Fibroblast of lung (primary cell): ENCODE results near the gene SIGLEC11. TPM values are rescaled to one million over a fixed set of nuclear protein-coding genes. Genes with fewer than 3 reads are reported as not detected.
"Not testable (repeated sequence)": the region's sequence is repeated elsewhere in the genome, so short reads cannot be mapped to it uniquely, and the experiment has no call there.

Experiments used
- DNase-seq, 2 donors: peaks; one replicate each; pipeline versions ENCODE4 v3.0.0 to v3.0.0-alpha.2; 2010; ENCODE audit warnings: low read depth in 2 of 2
- H2AFZ ChIP-seq: 2 replicates; pipeline ENCODE4 v1.5.1; 2012; ENCODE audit warnings: low read length, control low read depth, inconsistent platforms
- H3K27ac ChIP-seq: 2 replicates; pipeline ENCODE4 v1.5.1; 2011; ENCODE audit warnings: low read length, control low read depth; ENCODE audit not compliant: insufficient read depth
- H3K27me3 ChIP-seq: 2 replicates; pipeline ENCODE4 v1.5.1; 2011; ENCODE audit warnings: mild to moderate bottlenecking, low read length; ENCODE audit not compliant: control insufficient read depth, insufficient read depth
- H3K36me3 ChIP-seq: 2 replicates; pipeline ENCODE4 v1.5.1; 2011; ENCODE audit warnings: low read length; ENCODE audit not compliant: control insufficient read depth, insufficient read depth
- H3K4me1 ChIP-seq: 2 replicates; pipeline ENCODE4 v1.5.1; 2011; ENCODE audit warnings: low read length; ENCODE audit not compliant: control insufficient read depth, insufficient read depth; ENCODE audit errors: extremely low read depth
- H3K4me2 ChIP-seq: 2 replicates; pipeline ENCODE4 v1.5.1; 2011; ENCODE audit warnings: low read length, control low read depth; ENCODE audit not compliant: insufficient read depth; ENCODE audit errors: extremely low read depth
- H3K4me3 ChIP-seq, 4 experiments: fragments of 200-600 bp in 1 of 4; sonication (generic) in 1 of 4; replicated peaks in 1 of 4; 2 replicates each; pipeline ENCODE4 v1.5.1; 2011 to 2016; ENCODE audit warnings: low read length in 4 of 4, low read depth in 3 of 4, mild to moderate bottlenecking in 3 of 4, control low read depth in 2 of 4, inconsistent platforms in 1 of 4, mixed read lengths in 1 of 4; ENCODE audit not compliant: insufficient read depth in 1 of 4; ENCODE audit errors: control extremely low read depth in 1 of 4
- H3K79me2 ChIP-seq: 2 replicates; pipeline ENCODE4 v1.5.1; 2012; ENCODE audit warnings: mild to moderate bottlenecking, low read length, inconsistent platforms; ENCODE audit not compliant: control insufficient read depth, insufficient read depth
- H3K9ac ChIP-seq: 2 replicates; pipeline ENCODE4 v1.5.1; 2011; ENCODE audit warnings: mild to moderate bottlenecking, low read length, control low read depth; ENCODE audit not compliant: insufficient read depth
- H3K9me3 ChIP-seq: 2 replicates; pipeline ENCODE4 v1.5.1; 2012; ENCODE audit warnings: low read depth, low read length; ENCODE audit not compliant: control insufficient read depth, insufficient read depth
- H4K20me1 ChIP-seq: 2 replicates; pipeline ENCODE4 v1.5.1; 2011; ENCODE audit warnings: low read length; ENCODE audit not compliant: control insufficient read depth, insufficient read depth; ENCODE audit errors: extremely low read depth
- CTCF ChIP-seq, 2 donors: IDR thresholded peaks in 1 of 2; conservative IDR thresholded peaks in 1 of 2; 1 replicate in 1 of 2; 2 replicates in 1 of 2; pipeline ENCODE4 v1.5.1; 2011 to 2012; ENCODE audit warnings: low read length in 2 of 2, control low read depth in 1 of 2, inconsistent platforms in 1 of 2, low read depth in 1 of 2, mild to moderate bottlenecking in 1 of 2
- EZH2 ChIP-seq: IDR thresholded peaks from 2 replicates; pipeline ENCODE4 v1.5.1; 2012; ENCODE audit warnings: low read length, control low read depth, mild to moderate bottlenecking; ENCODE audit errors: missing control alignments
- polyA plus RNA-seq, 2 donors: library from polyadenylated mRNA; depleted of rRNA in 1 of 2; stranded (reverse) in 1 of 2; unstranded in 1 of 2; fragments of >200 nt; gene quantifications; 2 replicates each; pipeline ENCODE4 v1.2.1, GENCODE V29; 2011 to 2012; ENCODE audit warnings: missing spikeins in 1 of 2
- total RNA-seq: library from RNA; depleted of rRNA; stranded (reverse); fragments of >200 nt; gene quantifications from 2 replicates; pipeline ENCODE4 v1.2.1, GENCODE V29; 2014

SIGLEC11 gene
- total and polyA plus RNA-seq, 2 donors (not counting 1 experiment from before 2014, with no cell fraction given): not detected

- Histone ChIP-seq H3K4me3 (peak overlapping the region in 2 of 4 experiments; percentile 8 to 95), H3K9ac (no peak overlapping the region), H3K36me3 (peaks cover 23% of the 10 kb centered on the region), H3K4me1 (peaks cover 12% of the 10 kb centered on the region), H2AFZ (no peak overlapping the region), H3K27ac (no peak overlapping the region), H3K27me3 (no peaks in the 10 kb centered on the region), H4K20me1 (no peaks in the 10 kb centered on the region), H3K79me2 (peaks cover 59% of the 10 kb centered on the region), H3K9me3 (no peaks in the 10 kb centered on the region), H3K4me2 (peak overlapping the region; percentile 70)
- TF ChIP-seq CTCF (conservative IDR thresholded peaks at IDR 0.05 in 1 of 2, IDR thresholded peaks at IDR 0.05 in 1 of 2; ENCODE audit: low read depth in 1 of 2, low read length in 2 of 2): no peak
- no peak for TF ChIP-seq EZH2
- DNase-seq: no peak
These were observed 33.3 kb downstream of the SIGLEC11 start for GRCh38 chr19:49927526-49928264.

- peaks cover 15% of the 10 kb centered on the region for H3K4me1 ChIP-seq
- no peaks in the 10 kb centered on the region for H3K9me3 ChIP-seq
- H3K9ac ChIP-seq: no peak overlapping the region
- peaks cover 69% of the 10 kb centered on the region for H3K79me2 ChIP-seq
- peaks cover 24% of the 10 kb centered on the region for H3K36me3 ChIP-seq
- DNase-seq: no peak
- no peaks in the 10 kb centered on the region for H3K27me3 ChIP-seq
- no peak overlapping the region for H3K27ac ChIP-seq
- TF ChIP-seq EZH2: no peak
- no peak for TF ChIP-seq CTCF (conservative IDR thresholded peaks at IDR 0.05 in 1 of 2, IDR thresholded peaks at IDR 0.05 in 1 of 2; ENCODE audit: low read depth in 1 of 2, low read length in 2 of 2)
- no peak overlapping the region for H3K4me3 ChIP-seq
- no peak overlapping the region for H3K4me2 ChIP-seq
- H4K20me1 ChIP-seq: no peaks in the 10 kb centered on the region
- no peak overlapping the region for H2AFZ ChIP-seq
These were observed 34.5 kb downstream of the SIGLEC11 start for GRCh38 chr19:49926515-49926914.

- DNase-seq: no peak
- peaks cover 79% of the 10 kb centered on the region for H3K79me2 ChIP-seq
These were observed 35.5 kb downstream of the SIGLEC11 start for GRCh38 chr19:49925486-49925885.

GRCh38 chr19:49924881-49925210, 36.1 kb downstream of the SIGLEC11 start:
- not testable (repeated sequence) for H3K4me3 ChIP-seq, H4K20me1 ChIP-seq, H3K9me3 ChIP-seq, DNase-seq, H3K27me3 ChIP-seq, H3K4me2 ChIP-seq, H3K27ac ChIP-seq, H3K9ac ChIP-seq, H2AFZ ChIP-seq
- peaks cover 27% of the 10 kb centered on the region for H3K36me3 ChIP-seq
- H3K79me2 ChIP-seq: peaks cover 84% of the 10 kb centered on the region
- H3K4me1 ChIP-seq: peaks cover 14% of the 10 kb centered on the region

More at GRCh38 chr19:49925486-49925885, 35.5 kb downstream of the SIGLEC11 start:
- Histone ChIP-seq H4K20me1 (no peaks in the 10 kb centered on the region), H3K27ac (no peak overlapping the region), H3K9me3 (no peaks in the 10 kb centered on the region), H3K4me2 (no peak overlapping the region), H2AFZ (no peak overlapping the region), H3K36me3 (peaks cover 27% of the 10 kb centered on the region), H3K9ac (no peak overlapping the region), H3K27me3 (no peaks in the 10 kb centered on the region), H3K4me3 (no peak overlapping the region), H3K4me1 (peaks cover 16% of the 10 kb centered on the region)
- TF ChIP-seq CTCF (conservative IDR thresholded peaks at IDR 0.05 in 1 of 2, IDR thresholded peaks at IDR 0.05 in 1 of 2; ENCODE audit: low read depth in 1 of 2, low read length in 2 of 2): no peak
- no peak for TF ChIP-seq EZH2
